ENCODE results near the gene CYP2U1. TPM values are rescaled to one million over a fixed set of nuclear protein-coding genes. Genes with fewer than 3 reads are reported as not detected.
"Not testable (repeated sequence)": the region's sequence is repeated elsewhere in the genome, so short reads cannot be mapped to it uniquely, and the experiment has no call there.

CYP2U1 gene
- polyA plus RNA-seq, 1 of the 3 experiments (the other 2 are of a cell fraction), result 2.0 TPM

DNA sequence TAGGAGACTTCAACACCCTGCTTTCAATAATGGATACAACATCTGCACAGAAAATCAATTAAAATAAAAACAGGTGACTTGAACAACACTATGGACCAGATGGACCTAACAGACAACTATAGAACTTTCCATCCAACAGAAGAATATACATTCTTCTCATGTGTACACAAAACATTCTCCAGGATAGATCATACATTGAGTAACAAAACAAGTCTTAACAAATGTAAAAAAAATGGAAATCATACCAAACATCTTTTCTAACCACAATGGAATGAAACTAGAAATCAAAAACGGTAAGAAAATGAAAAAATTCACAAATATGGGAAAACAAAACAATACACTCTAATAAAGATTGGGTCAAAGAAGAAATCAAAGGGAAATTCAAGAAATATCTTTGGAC lies 24.7 kb downstream of the CYP2U1 start:
- Histone ChIP-seq H3F3A (replicated peaks; ENCODE audit: insufficient read depth) (peaks cover 6% of the 10 kb centered on the region), H3K4me3 (ENCODE audit: low read depth in 2 of 2, low read length in 1 of 2) (no peak overlapping the region), H3K4me1 (ENCODE audit: control insufficient read depth in 1 of 2, insufficient read depth in 2 of 2, low read depth in 1 of 2, low read length in 1 of 2) (no peaks in the 10 kb centered on the region), H3K79me2 (ENCODE audit: insufficient read depth) (no peaks in the 10 kb centered on the region), H2AFZ (ENCODE audit: low read depth) (no peak overlapping the region), H3K9ac (no peak overlapping the region), H3K9me3 (no peaks in the 10 kb centered on the region), H3K9me2 (no peaks in the 10 kb centered on the region), H4K20me1 (ENCODE audit: insufficient read depth) (no peaks in the 10 kb centered on the region), H3K27ac (ENCODE audit: low read depth in 2 of 2, low read length in 1 of 2) (no peak overlapping the region), H3K4me2 (no peak overlapping the region), H3K36me3 (replicated peaks in 1 of 2; ENCODE audit: control insufficient read depth in 1 of 2, insufficient read depth in 2 of 2, low read length in 1 of 2) (no peaks in the 10 kb centered on the region), H3K27me3 (ENCODE audit: insufficient read depth) (no peaks in the 10 kb centered on the region)
- 24% methylated on average over 1 of the region's 1 CpG for WGBS (ENCODE audit: low lambda C conversion rate)
- ChIA-PET CTCF (no interaction called here), POLR2A (no interaction called here)
- TF ChIP-seq FOXM1 (IDR thresholded peaks at IDR 0.05; ENCODE audit: low read depth) (no peak), MXI1 (IDR thresholded peaks at IDR 0.05; ENCODE audit: low read depth, low read length) (no peak)
- no peak for DNase-seq

DNA sequence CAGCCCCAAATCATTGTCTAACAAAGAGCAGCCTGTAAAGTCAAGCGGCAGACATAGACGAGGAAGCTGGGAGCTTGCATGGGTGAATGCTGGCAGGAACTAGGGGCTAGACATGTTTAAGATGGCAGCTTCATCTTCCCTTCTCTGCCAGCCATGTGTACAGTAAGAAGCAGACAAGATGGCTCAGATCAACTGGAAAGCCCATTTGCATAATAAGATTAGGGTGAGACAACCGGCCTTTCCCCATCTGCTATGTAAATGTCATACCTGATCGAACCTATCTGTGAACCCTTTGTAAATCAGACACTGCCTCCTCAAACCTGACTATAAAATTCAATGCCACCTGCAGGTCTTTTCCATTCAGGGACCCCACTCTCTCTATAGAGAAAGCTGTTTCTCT lies 35.6 kb downstream of the CYP2U1 start:
- Histone ChIP-seq H3K4me3 (ENCODE audit: low read depth in 2 of 2, low read length in 1 of 2) (no peak overlapping the region), H2AFZ (ENCODE audit: low read depth) (no peak overlapping the region), H3K4me2 (no peak overlapping the region), H4K20me1 (ENCODE audit: insufficient read depth) (no peaks in the 10 kb centered on the region), H3K9me3 (no peaks in the 10 kb centered on the region), H3K9ac (no peak overlapping the region), H3K27me3 (ENCODE audit: insufficient read depth) (no peaks in the 10 kb centered on the region), H3K9me2 (no peaks in the 10 kb centered on the region), H3K36me3 (replicated peaks in 1 of 2; ENCODE audit: control insufficient read depth in 1 of 2, insufficient read depth in 2 of 2, low read length in 1 of 2) (no peaks in the 10 kb centered on the region), H3K79me2 (ENCODE audit: insufficient read depth) (no peaks in the 10 kb centered on the region), H3K4me1 (ENCODE audit: control insufficient read depth in 1 of 2, insufficient read depth in 2 of 2, low read depth in 1 of 2, low read length in 1 of 2) (no peaks in the 10 kb centered on the region), H3K27ac (ENCODE audit: low read depth in 2 of 2, low read length in 1 of 2) (no peak overlapping the region), H3F3A (replicated peaks; ENCODE audit: insufficient read depth) (no peaks in the 10 kb centered on the region)
- ChIA-PET CTCF (no interaction called here), POLR2A (no interaction called here)
- DNase-seq, result no peak
- WGBS (ENCODE audit: low lambda C conversion rate), result 38% methylated on average over 4 of the region's 4 CpGs
- no peak for TF ChIP-seq RFX5 (IDR thresholded peaks at IDR 0.05; ENCODE audit: low read length)
- TF ChIP-seq SIN3A (IDR thresholded peaks at IDR 0.05; ENCODE audit: borderline replicate concordance, low read depth, low read length), result no peak
- TF ChIP-seq FOXM1 (IDR thresholded peaks at IDR 0.05; ENCODE audit: low read depth), result no peak
- TF ChIP-seq, protein P1, sequence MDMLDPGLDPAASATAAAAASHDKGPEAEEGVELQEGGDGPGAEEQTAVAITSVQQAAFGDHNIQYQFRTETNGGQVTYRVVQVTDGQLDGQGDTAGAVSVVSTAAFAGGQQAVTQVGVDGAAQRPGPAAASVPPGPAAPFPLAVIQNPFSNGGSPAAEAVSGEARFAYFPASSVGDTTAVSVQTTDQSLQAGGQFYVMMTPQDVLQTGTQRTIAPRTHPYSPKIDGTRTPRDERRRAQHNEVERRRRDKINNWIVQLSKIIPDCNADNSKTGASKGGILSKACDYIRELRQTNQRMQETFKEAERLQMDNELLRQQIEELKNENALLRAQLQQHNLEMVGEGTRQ (IDR thresholded peaks at IDR 0.05; ENCODE audit: borderline replicate concordance, low read depth, low read length), result no peak
- TF ChIP-seq NFIC (IDR thresholded peaks at IDR 0.05; ENCODE audit: borderline replicate concordance), result no peak
- TF ChIP-seq EP300 (IDR thresholded peaks at IDR 0.05; ENCODE audit: borderline replicate concordance in 1 of 2, low read depth in 1 of 2, low read length in 1 of 2), result no peak
- TF ChIP-seq FOSL2 (IDR thresholded peaks at IDR 0.05; ENCODE audit: borderline replicate concordance, low read depth), result no peak
- TF ChIP-seq, protein P2, sequence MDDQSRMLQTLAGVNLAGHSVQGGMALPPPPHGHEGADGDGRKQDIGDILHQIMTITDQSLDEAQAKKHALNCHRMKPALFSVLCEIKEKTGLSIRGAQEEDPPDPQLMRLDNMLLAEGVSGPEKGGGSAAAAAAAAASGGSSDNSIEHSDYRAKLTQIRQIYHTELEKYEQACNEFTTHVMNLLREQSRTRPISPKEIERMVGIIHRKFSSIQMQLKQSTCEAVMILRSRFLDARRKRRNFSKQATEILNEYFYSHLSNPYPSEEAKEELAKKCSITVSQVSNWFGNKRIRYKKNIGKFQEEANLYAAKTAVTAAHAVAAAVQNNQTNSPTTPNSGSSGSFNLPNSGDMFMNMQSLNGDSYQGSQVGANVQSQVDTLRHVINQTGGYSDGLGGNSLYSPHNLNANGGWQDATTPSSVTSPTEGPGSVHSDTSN (IDR thresholded peaks at IDR 0.05), result no peak
- no peak for TF ChIP-seq NRF1 (IDR thresholded peaks at IDR 0.05; ENCODE audit: low read depth, low read length)
- TF ChIP-seq ELF1 (IDR thresholded peaks at IDR 0.05), result no peak
- no peak for TF ChIP-seq EZH2phosphoT487 (IDR thresholded peaks at IDR 0.05; ENCODE audit: borderline replicate concordance, low read depth)
- no peak for TF ChIP-seq FOXJ3 (CRISPR knock-in tag; IDR thresholded peaks at IDR 0.05)
- no peak for TF ChIP-seq JUND (IDR thresholded peaks at IDR 0.05)
- TF ChIP-seq POLR2AphosphoS5 (IDR thresholded peaks at IDR 0.05; ENCODE audit: low read depth, low read length), result no peak
- no peak for TF ChIP-seq YY1 (IDR thresholded peaks at IDR 0.05; ENCODE audit: low read depth)
- TF ChIP-seq MXI1 (IDR thresholded peaks at IDR 0.05; ENCODE audit: low read depth, low read length), result no peak

DNA sequence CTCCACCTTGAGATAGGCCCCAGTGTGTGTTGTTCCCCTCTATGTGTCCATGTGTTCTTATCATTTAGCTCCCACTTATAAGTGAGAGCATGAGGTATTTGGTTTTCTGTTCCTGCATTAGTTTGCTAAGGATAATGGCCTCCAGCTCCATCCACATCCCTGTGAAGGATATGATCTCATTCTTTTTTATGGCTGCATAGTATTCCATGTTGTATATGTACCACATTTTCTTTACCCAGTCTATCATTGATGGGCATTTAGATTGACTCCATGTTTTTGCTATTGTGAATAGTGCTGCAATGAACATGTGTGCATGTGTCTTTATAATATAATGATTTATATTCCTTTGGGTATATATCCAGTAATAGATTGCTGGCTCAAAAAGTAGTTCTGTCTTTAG lies 36.2 kb downstream of the CYP2U1 start:
- H3K4me2 ChIP-seq; H3K27ac ChIP-seq (ENCODE audit: low read depth in 2 of 2, low read length in 1 of 2); POLR2A ChIA-PET; H3F3A ChIP-seq (replicated peaks; ENCODE audit: insufficient read depth); H2AFZ ChIP-seq (ENCODE audit: low read depth); H3K36me3 ChIP-seq (replicated peaks in 1 of 2; ENCODE audit: control insufficient read depth in 1 of 2, insufficient read depth in 2 of 2, low read length in 1 of 2); DNase-seq; H3K4me3 ChIP-seq (ENCODE audit: low read depth in 2 of 2, low read length in 1 of 2); H3K9ac ChIP-seq; H4K20me1 ChIP-seq (ENCODE audit: insufficient read depth); CTCF ChIA-PET; H3K4me1 ChIP-seq (ENCODE audit: control insufficient read depth in 1 of 2, insufficient read depth in 2 of 2, low read depth in 1 of 2, low read length in 1 of 2); H3K9me3 ChIP-seq; H3K9me2 ChIP-seq; H3K27me3 ChIP-seq (ENCODE audit: insufficient read depth); H3K79me2 ChIP-seq (ENCODE audit: insufficient read depth): not testable (repeated sequence)

DNA sequence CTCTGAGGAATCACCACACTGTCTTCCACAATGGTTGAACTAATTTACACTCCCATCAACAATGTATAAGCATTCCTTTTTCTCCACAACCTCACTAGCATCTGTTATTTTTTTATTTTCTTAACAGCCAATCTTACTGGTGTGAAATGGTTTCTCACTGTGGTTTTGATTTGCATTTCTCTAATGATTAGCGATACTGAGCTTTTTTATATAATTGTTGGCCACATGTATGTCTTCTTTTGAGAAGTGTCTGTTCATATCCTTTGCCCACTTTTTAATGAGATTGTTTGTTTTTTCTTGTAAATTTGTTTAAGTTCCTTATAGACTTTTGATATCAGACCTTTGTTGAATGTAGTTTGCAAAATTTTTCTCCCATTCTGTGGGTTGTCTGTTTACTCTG lies 36.6 kb downstream of the CYP2U1 start:
- H3K27ac ChIP-seq (ENCODE audit: low read depth in 2 of 2, low read length in 1 of 2); H3K9ac ChIP-seq; H3K9me3 ChIP-seq; H3K4me3 ChIP-seq (ENCODE audit: low read depth in 2 of 2, low read length in 1 of 2); H3K9me2 ChIP-seq; H3K27me3 ChIP-seq (ENCODE audit: insufficient read depth); H2AFZ ChIP-seq (ENCODE audit: low read depth); H3F3A ChIP-seq (replicated peaks; ENCODE audit: insufficient read depth); CTCF ChIA-PET; H3K4me1 ChIP-seq (ENCODE audit: control insufficient read depth in 1 of 2, insufficient read depth in 2 of 2, low read depth in 1 of 2, low read length in 1 of 2); H4K20me1 ChIP-seq (ENCODE audit: insufficient read depth); H3K36me3 ChIP-seq (replicated peaks in 1 of 2; ENCODE audit: control insufficient read depth in 1 of 2, insufficient read depth in 2 of 2, low read length in 1 of 2); H3K79me2 ChIP-seq (ENCODE audit: insufficient read depth); H3K4me2 ChIP-seq; DNase-seq; POLR2A ChIA-PET: not testable (repeated sequence)
- 81% methylated on average over 1 of the region's 1 CpG for WGBS (ENCODE audit: low lambda C conversion rate)
